HG03342 (cell line): Measurements from ENCODE around the gene SLC5A4.
"Not testable (repeated sequence)": the region's sequence is repeated elsewhere in the genome, so short reads cannot be mapped to it uniquely, and the experiment has no call there.

Experiments used
- ATAC-seq: cut with Tn5 transposase; IDR thresholded peaks from one replicate; pipeline ENCODE4 v1.9.1; 2021; ENCODE audit warnings: mild to moderate bottlenecking, moderate library complexity; ENCODE audit not compliant: unreplicated experiment

Gene SLC5A4

DNA sequence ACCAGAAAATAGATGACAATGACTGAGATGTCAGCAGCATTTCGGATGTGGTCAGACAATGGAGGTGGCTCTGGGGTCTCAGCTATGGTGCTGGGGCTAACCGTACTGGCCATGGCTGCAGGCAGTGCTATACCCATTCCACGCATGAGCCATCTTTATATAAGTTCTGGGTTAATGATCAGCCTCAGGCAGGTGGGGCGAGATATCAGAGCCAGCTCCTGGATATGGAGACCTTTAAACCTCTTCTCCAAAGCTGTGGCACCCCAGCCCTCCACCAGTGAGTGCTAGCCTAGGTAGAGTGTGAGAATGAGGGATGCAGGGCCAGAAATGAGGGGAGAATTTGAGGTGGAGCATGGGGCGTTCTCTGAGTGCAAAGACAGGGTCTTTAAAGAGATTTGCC is at the start of gene SLC5A4:
TSS of gene SLC5A4 (minus strand) at position 131 of the 400 bp plus-strand sequence. CDS start at position 113, 18 bp downstream.
- ATAC-seq = no peak

DNA sequence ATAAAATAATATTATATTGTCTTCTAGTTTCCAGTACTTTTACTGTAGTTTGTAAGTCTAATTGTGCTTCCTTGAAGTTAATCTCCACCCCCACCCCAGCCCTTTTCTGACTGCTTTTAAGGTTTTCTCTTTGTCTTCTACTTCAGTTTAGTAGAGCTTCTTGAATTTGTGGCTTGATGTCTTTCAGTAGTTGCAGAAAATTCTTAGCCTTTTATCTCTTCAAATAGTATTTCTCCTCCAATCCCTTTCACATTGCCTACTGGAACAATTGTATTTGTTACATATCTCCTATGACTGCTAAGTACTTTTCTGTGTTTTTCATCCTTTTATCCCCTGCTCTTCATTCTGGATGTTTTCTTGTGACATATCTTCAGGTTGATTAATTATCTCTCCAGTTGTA is 38.8 kb upstream of the SLC5A4 start:
- ATAC-seq = not testable (repeated sequence)

GRCh38 chr22:32286290-32286840 is 31.2 kb upstream of the SLC5A4 start:
- no peak for ATAC-seq

DNA sequence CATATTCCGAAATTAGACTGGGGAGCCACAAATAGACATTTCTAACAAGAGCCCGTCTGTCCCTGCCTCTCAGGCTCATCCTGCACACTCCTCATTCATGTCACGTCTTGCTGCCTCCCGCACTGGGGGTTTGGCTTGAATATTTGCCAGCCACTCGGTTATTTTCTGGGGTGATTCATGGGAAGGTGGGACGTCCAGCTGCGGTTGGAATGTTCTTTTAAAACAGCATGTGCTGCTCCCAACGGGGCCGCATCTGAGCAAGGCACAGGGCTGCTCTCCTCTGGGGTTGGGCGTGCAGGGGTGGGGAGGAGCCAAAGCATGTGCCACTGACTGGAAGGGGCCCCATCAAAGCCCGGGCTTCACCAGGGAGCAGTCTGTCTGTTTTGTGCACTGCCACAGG is 25.9 kb upstream of the SLC5A4 start:
- ATAC-seq = no peak

DNA sequence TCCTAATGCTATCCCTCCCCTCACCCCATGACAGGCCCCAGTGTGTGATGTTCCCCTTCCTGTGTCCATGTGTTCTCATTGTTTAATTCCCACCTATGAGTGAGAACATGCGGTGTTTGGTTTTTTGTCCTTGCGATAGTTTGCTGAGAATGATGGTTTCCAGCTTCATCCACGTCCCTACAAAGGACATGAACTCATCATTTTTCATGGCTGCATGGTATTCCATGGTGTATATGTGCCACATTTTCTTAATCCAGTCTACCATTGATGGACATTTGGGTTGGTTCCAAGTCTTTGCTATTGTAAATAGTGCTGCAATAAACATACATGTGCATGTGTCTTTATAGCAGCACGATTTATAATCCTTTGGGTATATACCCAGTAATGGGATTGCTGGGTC is 20.2 kb upstream of the SLC5A4 start:
- not testable (repeated sequence) for ATAC-seq

- no peak for ATAC-seq
Observed at GRCh38 chr22:32271389-32271788, 16.2 kb upstream of the SLC5A4 start.

DNA sequence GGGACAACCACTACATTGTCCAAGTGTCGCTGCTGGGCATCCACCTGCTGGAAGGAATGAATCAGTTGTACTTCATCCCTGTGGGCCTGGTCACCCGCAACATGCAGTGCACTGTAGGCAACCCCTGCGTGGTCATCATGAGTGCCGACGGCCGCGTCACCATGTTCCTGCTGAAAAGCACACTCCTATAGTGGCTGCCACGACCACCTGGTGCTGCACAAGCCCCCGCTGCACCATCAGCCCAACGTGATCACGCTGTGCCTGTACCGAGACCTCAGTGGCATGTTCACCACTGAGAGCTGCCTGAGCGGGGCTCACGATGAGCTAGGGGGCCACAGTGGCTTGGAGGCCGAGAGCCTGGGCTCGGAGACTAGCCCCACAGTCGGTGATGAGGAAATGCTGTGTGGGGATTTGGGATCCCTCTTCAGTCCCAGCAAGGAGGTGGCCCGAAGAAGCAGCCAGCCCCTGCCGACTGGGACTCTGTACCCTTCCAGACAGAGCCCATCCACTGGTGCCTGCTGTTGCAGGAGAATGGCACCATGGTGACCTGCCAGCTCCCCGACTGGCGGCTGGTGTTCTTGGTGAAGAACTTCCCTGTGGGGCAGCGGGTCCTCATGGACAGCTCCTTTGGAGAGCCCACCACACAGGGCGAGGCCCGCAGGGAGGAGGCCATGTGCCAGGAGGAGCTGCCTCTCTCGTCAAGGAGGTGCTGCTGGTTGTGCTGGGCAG is 15.7 kb upstream of the SLC5A4 start:
- ATAC-seq = no peak

DNA sequence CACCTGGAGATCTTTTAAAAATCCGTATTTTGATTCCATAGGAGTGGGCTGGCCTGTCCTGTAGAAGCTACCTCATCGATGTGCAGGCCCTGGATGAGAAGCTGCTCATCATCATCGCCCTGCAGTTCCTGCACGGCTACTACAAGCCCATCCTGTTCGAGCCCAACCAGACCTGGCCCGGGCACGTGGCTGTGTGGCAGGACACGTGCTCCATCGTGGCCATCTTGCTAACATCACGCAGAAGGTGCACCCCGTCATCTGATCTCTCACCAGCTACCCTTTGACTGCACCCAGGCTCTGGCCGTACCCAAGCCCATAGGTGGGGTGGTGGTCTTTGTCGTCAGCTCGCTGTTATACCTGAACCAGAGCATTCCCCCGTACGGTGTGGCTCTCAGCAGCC is 14.2 kb upstream of the SLC5A4 start:
- no peak for ATAC-seq

- no peak for ATAC-seq
Observed at GRCh38 chr22:32267011-32267410, 11.9 kb upstream of the SLC5A4 start.

GRCh38 chr22:32265882-32266767 is 11.0 kb upstream of the SLC5A4 start:
- no peak for ATAC-seq

GRCh38 chr22:32263678-32264077 is 8.5 kb upstream of the SLC5A4 start:
- ATAC-seq = not testable (repeated sequence)

- no peak for ATAC-seq
Observed at GRCh38 chr22:32261306-32261705, 6.2 kb upstream of the SLC5A4 start.

DNA sequence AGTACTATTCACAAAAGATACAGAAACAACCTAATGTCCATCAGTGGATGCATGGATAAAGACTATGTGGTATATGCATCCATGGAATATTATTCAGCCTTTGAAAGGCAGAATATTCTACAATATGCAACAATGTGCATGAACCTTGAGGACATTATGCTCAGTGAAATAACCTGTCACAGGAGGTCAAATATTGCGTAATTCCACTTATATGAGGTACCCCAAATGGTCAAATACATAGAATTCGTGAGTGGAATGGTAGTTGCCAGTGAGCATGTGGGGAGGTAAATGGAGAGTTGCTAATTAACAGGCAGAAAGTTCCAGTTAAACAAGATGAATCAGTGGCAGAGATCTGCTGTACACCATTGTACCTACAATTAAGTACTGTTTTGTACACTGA is 3.6 kb upstream of the SLC5A4 start:
- ATAC-seq = no peak

- ATAC-seq = no peak
Observed at GRCh38 chr22:32255726-32256125, 579 bp upstream of the SLC5A4 start.

DNA sequence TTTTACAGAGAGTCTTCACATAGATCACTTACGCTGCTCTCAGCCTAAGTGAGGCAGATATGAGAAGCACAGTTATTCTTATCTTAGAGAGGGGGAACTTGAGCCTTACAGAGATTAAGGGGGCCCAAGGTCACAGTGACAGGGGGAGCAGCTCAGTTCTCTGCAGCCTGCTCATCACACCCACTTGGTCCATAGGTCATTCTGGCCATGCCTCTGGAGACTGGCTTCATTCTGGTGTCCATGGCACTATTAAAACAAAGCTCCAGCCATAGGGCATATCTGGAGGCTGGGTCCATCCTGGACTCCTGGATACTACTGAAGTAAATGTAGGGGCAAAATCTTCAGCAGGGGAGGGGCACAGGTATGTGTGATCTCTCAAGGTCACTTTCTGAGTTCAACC is 5.9 kb downstream of the SLC5A4 start:
- no peak for ATAC-seq

DNA sequence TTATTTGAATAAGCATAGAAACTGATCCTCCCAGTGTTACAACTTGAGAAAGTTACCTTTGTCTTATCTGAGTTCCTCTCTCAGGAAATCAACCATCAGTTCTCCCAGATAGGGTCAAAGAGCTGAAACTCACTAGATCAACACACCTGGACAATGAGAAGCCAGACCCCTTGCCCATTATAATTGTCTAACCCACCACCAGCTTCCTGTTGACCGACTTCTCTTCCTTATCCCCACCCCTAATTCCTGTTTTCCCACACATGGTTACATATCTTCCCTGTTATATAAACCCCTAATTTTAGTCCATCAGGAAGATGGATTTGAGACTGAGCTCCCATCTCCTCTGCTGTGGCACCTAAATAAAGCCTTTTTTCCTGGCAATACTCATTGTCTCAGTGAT is 6.9 kb downstream of the SLC5A4 start:
- ATAC-seq = no peak

GRCh38 chr22:32246166-32246565 is 9.0 kb downstream of the SLC5A4 start:
- ATAC-seq = no peak

GRCh38 chr22:32245042-32245441 is 10.1 kb downstream of the SLC5A4 start:
- ATAC-seq = no peak

DNA sequence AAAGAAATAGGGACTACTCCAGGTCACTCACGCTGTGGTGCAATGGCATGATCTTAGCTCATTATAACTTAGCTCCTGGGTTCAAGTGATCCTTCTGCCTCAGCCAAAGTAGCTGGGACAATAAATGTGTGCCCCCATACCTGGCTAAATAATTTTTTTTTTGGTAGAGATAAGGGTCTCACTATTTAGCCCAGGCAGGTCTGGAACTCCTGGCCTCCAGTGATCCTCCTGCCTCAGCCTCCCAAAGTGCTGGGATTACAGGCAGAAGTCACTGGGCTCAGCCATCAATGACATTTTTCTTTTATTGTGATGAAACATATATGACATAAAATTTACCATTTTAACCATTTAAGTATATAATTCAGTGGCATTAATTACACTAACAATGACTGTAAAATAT is 10.6 kb downstream of the SLC5A4 start:
- ATAC-seq = no peak

GRCh38 chr22:32240461-32240860 is 14.7 kb downstream of the SLC5A4 start:
- no peak for ATAC-seq

DNA sequence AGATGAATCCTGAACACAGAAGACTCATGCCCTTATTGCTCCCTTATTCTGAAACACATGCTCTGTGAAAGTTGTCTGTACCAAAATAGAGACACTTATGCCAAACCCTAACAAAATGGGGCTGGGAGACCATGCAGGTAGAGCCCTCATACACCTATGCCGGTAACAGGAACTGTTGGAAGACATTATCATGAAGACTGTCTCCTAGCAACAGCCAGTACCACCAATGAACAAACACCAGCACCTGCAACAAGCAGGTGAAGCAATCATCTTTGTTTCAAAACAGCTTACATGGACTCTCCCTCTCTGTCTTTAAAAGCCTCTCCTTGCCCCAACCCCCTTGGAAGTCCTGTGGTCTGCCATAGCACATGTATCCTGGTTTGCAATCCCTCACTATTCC is 17.2 kb downstream of the SLC5A4 start:
- no peak for ATAC-seq

DNA sequence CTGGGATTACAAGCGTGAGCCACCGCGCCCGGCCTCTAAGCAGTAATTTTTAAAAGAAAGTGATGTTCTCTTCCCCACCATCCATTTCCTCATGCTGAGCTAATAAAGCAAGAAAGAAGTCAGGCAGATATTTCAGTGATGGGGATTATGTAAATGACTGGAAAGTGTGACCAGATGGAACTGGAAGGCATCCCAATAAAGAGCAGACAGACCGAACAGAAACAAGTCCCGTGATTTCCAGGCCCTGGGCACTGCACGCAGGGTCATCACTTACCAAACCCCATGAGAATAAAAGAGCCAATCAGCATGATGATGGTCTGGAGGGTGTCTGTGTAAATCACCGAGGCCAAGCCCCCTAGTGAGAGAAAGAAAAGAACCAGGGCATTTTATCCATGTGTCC is 18.2 kb downstream of the SLC5A4 start:
- ATAC-seq = no peak
